ENCODE results near the gene SECISBP2.

SECISBP2 gene

DNA sequence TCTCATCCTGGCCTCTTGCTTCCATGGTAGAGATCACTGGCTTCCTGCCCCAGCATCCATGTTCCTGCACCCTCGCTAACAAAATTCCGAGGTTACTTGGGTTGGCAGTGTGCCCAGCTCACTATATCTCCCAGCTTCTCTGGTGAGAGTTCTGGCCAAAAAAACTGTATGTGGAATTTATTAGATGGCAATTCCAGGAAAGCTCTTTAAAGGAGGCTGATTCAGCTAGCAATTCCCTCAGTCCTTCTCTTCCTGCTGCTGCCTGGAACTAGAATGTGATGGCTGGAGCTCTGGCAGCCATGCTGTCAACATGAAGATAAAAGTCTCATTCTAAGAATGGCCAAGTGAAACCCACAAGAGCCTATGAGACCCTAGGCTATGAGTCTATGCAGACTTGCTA is 88.8 kb downstream of the SECISBP2 start:
- DNase-seq (ENCODE audit: low spot score): no peak
- in situ Hi-C loops (cut with MboI; ENCODE audit: low pct_unique_long_range_greater_than_20kb, low sequenced_read_pairs, unreplicated experiment): no loop called here
- TF ChIP-seq, protein P1, sequence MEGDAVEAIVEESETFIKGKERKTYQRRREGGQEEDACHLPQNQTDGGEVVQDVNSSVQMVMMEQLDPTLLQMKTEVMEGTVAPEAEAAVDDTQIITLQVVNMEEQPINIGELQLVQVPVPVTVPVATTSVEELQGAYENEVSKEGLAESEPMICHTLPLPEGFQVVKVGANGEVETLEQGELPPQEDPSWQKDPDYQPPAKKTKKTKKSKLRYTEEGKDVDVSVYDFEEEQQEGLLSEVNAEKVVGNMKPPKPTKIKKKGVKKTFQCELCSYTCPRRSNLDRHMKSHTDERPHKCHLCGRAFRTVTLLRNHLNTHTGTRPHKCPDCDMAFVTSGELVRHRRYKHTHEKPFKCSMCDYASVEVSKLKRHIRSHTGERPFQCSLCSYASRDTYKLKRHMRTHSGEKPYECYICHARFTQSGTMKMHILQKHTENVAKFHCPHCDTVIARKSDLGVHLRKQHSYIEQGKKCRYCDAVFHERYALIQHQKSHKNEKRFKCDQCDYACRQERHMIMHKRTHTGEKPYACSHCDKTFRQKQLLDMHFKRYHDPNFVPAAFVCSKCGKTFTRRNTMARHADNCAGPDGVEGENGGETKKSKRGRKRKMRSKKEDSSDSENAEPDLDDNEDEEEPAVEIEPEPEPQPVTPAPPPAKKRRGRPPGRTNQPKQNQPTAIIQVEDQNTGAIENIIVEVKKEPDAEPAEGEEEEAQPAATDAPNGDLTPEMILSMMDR (IDR thresholded peaks at IDR 0.05; ENCODE audit: extremely low read depth, insufficient read depth, missing control alignments): no peak

DNA sequence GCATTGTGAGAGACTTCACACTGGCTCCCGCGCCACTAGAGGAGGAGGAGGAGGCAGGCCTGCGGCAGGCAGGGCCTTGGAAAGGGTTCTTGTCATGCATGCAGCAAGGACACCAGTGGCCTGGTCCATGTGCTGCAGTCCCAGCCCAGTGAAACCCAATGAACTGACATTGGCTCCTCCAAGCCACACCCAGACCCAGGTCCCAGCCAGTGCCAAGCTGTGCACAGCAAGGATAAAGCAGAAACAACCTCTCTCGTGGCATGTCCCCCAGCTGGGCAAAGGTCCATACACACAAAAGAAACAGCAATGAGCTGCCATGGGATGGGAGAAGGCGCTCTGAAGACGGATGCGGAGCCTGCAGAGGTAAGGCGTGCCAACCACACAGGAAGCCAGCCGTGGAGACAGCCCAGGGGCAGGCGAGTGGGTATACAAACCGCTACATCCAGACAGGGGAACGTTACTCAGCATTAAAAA is 90.4 kb downstream of the SECISBP2 start:
- in situ Hi-C loops (cut with MboI; ENCODE audit: low pct_unique_long_range_greater_than_20kb, low sequenced_read_pairs, unreplicated experiment): no loop called here
- no peak for DNase-seq (ENCODE audit: low spot score)
- TF ChIP-seq, protein P1 (IDR thresholded peaks at IDR 0.05; ENCODE audit: extremely low read depth, insufficient read depth, missing control alignments): no peak

All from GM13977 (cell line).